ENCODE measurements around the gene FGF22. TPM values are rescaled to one million over a fixed set of nuclear protein-coding genes. Genes with fewer than 3 reads are reported as not detected.

The FGF22 gene
- total and polyA plus RNA-seq, 10 of the 15 experiments (the other 5 are each of a cell fraction or from before 2014, with no cell fraction given): 0.05 TPM; not detected in 9

DNA sequence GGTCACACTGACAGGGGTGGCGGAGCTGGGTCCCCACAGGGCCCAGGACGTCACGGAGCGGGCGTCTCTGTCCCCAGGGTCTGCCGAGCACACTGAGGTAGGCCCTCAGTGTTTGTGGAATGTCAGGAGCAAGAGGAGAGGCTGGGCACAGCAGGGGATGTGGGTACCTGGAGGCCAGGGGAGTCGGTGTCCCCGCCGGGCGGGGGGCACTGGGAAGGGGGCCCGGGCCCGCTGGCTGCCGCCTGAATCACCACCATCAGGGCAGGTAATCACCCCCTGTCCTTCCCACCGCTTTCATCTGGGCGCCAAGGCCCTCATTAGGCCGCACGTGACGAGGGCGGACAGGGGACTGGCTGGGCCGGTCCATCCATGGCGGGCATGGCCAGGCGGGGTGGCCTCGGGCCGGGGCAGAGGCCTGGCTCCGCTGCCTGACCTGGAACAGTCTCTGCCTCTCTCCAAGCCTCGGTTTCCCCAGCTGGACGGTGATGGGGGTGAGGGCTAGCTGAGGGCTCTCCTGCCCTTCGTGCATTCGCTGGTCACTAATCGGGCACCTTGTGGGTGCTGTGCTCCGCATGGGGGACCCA is 1.0 kb downstream of the FGF22 start (continued):
- TF ChIP-seq, protein P1, sequence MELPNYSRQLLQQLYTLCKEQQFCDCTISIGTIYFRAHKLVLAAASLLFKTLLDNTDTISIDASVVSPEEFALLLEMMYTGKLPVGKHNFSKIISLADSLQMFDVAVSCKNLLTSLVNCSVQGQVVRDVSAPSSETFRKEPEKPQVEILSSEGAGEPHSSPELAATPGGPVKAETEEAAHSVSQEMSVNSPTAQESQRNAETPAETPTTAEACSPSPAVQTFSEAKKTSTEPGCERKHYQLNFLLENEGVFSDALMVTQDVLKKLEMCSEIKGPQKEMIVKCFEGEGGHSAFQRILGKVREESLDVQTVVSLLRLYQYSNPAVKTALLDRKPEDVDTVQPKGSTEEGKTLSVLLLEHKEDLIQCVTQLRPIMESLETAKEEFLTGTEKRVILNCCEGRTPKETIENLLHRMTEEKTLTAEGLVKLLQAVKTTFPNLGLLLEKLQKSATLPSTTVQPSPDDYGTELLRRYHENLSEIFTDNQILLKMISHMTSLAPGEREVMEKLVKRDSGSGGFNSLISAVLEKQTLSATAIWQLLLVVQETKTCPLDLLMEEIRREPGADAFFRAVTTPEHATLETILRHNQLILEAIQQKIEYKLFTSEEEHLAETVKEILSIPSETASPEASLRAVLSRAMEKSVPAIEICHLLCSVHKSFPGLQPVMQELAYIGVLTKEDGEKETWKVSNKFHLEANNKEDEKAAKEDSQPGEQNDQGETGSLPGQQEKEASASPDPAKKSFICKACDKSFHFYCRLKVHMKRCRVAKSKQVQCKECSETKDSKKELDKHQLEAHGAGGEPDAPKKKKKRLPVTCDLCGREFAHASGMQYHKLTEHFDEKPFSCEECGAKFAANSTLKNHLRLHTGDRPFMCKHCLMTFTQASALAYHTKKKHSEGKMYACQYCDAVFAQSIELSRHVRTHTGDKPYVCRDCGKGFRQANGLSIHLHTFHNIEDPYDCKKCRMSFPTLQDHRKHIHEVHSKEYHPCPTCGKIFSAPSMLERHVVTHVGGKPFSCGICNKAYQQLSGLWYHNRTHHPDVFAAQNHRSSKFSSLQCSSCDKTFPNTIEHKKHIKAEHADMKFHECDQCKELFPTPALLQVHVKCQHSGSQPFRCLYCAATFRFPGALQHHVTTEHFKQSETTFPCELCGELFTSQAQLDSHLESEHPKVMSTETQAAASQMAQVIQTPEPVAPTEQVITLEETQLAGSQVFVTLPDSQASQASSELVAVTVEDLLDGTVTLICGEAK (IDR thresholded peaks at IDR 0.05; ENCODE audit: borderline replicate concordance): no peak
- TF ChIP-seq CREB1 (IDR thresholded peaks at IDR 0.05; ENCODE audit: low read depth): no peak
- TF ChIP-seq, protein P2, sequence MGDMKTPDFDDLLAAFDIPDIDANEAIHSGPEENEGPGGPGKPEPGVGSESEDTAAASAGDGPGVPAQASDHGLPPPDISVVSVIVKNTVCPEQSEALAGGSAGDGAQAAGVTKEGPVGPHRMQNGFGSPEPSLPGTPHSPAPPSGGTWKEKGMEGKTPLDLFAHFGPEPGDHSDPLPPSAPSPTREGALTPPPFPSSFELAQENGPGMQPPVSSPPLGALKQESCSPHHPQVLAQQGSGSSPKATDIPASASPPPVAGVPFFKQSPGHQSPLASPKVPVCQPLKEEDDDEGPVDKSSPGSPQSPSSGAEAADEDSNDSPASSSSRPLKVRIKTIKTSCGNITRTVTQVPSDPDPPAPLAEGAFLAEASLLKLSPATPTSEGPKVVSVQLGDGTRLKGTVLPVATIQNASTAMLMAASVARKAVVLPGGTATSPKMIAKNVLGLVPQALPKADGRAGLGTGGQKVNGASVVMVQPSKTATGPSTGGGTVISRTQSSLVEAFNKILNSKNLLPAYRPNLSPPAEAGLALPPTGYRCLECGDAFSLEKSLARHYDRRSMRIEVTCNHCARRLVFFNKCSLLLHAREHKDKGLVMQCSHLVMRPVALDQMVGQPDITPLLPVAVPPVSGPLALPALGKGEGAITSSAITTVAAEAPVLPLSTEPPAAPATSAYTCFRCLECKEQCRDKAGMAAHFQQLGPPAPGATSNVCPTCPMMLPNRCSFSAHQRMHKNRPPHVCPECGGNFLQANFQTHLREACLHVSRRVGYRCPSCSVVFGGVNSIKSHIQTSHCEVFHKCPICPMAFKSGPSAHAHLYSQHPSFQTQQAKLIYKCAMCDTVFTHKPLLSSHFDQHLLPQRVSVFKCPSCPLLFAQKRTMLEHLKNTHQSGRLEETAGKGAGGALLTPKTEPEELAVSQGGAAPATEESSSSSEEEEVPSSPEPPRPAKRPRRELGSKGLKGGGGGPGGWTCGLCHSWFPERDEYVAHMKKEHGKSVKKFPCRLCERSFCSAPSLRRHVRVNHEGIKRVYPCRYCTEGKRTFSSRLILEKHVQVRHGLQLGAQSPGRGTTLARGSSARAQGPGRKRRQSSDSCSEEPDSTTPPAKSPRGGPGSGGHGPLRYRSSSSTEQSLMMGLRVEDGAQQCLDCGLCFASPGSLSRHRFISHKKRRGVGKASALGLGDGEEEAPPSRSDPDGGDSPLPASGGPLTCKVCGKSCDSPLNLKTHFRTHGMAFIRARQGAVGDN (IDR thresholded peaks at IDR 0.05): no peak
- TF ChIP-seq, protein P3, sequence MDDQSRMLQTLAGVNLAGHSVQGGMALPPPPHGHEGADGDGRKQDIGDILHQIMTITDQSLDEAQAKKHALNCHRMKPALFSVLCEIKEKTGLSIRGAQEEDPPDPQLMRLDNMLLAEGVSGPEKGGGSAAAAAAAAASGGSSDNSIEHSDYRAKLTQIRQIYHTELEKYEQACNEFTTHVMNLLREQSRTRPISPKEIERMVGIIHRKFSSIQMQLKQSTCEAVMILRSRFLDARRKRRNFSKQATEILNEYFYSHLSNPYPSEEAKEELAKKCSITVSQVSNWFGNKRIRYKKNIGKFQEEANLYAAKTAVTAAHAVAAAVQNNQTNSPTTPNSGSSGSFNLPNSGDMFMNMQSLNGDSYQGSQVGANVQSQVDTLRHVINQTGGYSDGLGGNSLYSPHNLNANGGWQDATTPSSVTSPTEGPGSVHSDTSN (IDR thresholded peaks at IDR 0.05; ENCODE audit: insufficient replicate concordance, low read depth, low read length): no peak
- TF ChIP-seq, protein P4, sequence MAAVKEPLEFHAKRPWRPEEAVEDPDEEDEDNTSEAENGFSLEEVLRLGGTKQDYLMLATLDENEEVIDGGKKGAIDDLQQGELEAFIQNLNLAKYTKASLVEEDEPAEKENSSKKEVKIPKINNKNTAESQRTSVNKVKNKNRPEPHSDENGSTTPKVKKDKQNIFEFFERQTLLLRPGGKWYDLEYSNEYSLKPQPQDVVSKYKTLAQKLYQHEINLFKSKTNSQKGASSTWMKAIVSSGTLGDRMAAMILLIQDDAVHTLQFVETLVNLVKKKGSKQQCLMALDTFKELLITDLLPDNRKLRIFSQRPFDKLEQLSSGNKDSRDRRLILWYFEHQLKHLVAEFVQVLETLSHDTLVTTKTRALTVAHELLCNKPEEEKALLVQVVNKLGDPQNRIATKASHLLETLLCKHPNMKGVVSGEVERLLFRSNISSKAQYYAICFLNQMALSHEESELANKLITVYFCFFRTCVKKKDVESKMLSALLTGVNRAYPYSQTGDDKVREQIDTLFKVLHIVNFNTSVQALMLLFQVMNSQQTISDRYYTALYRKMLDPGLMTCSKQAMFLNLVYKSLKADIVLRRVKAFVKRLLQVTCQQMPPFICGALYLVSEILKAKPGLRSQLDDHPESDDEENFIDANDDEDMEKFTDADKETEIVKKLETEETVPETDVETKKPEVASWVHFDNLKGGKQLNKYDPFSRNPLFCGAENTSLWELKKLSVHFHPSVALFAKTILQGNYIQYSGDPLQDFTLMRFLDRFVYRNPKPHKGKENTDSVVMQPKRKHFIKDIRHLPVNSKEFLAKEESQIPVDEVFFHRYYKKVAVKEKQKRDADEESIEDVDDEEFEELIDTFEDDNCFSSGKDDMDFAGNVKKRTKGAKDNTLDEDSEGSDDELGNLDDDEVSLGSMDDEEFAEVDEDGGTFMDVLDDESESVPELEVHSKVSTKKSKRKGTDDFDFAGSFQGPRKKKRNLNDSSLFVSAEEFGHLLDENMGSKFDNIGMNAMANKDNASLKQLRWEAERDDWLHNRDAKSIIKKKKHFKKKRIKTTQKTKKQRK (IDR thresholded peaks at IDR 0.05; ENCODE audit: low read depth, low read length): no peak

Data from GM12878 (cell line).